ENCODE measurements around the gene SMARCA2.

GRCh38 chr9:2008372-2008771 lies 6.8 kb upstream of the SMARCA2 start:
- no peak for TF ChIP-seq CTCF (IDR thresholded peaks at IDR 0.05)
- no peak for TF ChIP-seq POLR2A (IDR thresholded peaks at IDR 0.05; ENCODE audit: low read depth)

All from esophagus muscularis mucosa (tissue), 3 donors.